GM10266 (cell line): ENCODE measurements around the gene SIGLECL1.

Source experiments
- DNase-seq: peaks from one replicate; pipeline ENCODE4 v3.0.0; 2012; ENCODE audit errors: extremely low spot score
- CTCF ChIP-seq: IDR thresholded peaks from 2 replicates; pipeline ENCODE4 v1.5.1; 2012; ENCODE audit warnings: mild to moderate bottlenecking, low read depth; ENCODE audit not compliant: control insufficient read depth, insufficient read depth; ENCODE audit errors: missing control alignments

Gene SIGLECL1

GRCh38 chr19:51317376-51317775 is 66.5 kb downstream of the SIGLECL1 start:
- TF ChIP-seq CTCF: no peak
- DNase-seq: no peak

GRCh38 chr19:51317968-51318367 is 67.1 kb downstream of the SIGLECL1 start:
- no peak for TF ChIP-seq CTCF
- no peak for DNase-seq
